Loucy (cell line): ENCODE results near the gene GHITM.

Experiments used
- EZH2phosphoT487 ChIP-seq: fragments of 200-600 bp; IDR thresholded peaks from 2 replicates; pipeline ENCODE4 v1.6.1; 2018; ENCODE audit warnings: antibody characterized with exemption, mild to moderate bottlenecking, moderate library complexity, borderline replicate concordance
- TF ChIP-seq, protein P1 (sequence below): fragments of 200-600 bp; sonication (generic); conservative IDR thresholded peaks from 2 replicates; pipeline ENCODE4 v1.5.1; 2014; ENCODE audit warnings: mild to moderate bottlenecking, antibody characterized with exemption, low read length

DNA sequence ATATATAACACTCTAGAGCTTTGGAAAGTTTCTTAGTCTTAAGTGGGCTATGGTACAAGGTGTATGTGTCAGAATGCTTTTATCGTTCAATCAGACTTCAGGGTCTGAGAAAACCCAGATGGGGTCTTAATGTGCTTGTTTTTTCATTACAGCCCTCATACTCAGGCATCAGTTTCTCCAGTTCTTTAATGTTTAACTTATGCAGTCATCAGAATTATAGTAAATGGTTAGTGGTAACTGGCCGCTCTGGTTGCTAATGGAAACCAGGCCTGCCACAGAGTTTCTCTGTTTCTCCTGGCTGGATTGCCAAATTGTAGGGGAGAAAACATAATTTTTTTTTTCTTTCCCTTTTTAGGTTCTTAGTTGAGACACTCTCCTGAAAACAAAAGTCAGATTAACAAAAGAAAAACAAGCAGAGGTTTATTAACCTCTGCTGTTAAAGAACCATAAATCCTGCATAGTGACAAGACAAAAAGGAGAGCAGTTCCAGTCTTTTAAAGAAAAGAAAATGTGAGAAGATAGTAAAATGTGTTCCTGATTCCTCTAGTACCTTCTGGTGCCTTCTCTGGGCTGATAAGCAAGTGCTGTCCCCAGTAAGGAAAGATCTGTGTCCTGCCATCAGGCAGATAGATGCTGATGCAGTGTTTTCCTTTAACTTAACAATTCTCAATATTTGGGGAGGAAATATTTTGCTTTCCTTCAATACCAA lies 21.5 kb upstream of the GHITM start:
- TF ChIP-seq, protein P1, sequence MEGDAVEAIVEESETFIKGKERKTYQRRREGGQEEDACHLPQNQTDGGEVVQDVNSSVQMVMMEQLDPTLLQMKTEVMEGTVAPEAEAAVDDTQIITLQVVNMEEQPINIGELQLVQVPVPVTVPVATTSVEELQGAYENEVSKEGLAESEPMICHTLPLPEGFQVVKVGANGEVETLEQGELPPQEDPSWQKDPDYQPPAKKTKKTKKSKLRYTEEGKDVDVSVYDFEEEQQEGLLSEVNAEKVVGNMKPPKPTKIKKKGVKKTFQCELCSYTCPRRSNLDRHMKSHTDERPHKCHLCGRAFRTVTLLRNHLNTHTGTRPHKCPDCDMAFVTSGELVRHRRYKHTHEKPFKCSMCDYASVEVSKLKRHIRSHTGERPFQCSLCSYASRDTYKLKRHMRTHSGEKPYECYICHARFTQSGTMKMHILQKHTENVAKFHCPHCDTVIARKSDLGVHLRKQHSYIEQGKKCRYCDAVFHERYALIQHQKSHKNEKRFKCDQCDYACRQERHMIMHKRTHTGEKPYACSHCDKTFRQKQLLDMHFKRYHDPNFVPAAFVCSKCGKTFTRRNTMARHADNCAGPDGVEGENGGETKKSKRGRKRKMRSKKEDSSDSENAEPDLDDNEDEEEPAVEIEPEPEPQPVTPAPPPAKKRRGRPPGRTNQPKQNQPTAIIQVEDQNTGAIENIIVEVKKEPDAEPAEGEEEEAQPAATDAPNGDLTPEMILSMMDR: no peak
- no peak for TF ChIP-seq EZH2phosphoT487
